MG63 (cell line): ENCODE data around the gene INPP4B. TPM values are rescaled to one million over a fixed set of nuclear protein-coding genes. Genes with fewer than 3 reads are reported as not detected.

Experiments
- DNase-seq: peaks from one replicate; pipeline ENCODE4 v3.0.0-alpha.2; 2020
- H3K27me3 ChIP-seq: fragments of 250-450 bp; sonication (Bioruptor Pico); 2 replicates; pipeline ENCODE4 v1.5.1; 2020; ENCODE audit warnings: mild to moderate bottlenecking, moderate library complexity
- H3K36me3 ChIP-seq: fragments of 250-450 bp; sonication (Bioruptor Pico); 2 replicates; pipeline ENCODE4 v1.5.1; 2020; ENCODE audit warnings: mild to moderate bottlenecking, moderate library complexity
- H3K4me3 ChIP-seq: fragments of 250-450 bp; sonication (Bioruptor Pico); 2 replicates; pipeline ENCODE4 v1.5.1; 2020; ENCODE audit warnings: mild to moderate bottlenecking, moderate library complexity
- H3K9me3 ChIP-seq: fragments of 250-450 bp; sonication (Bioruptor Pico); 2 replicates; pipeline ENCODE4 v1.5.1; 2020; ENCODE audit warnings: mild to moderate bottlenecking, moderate library complexity
- total RNA-seq: library from RNA; depleted of rRNA; stranded (reverse); fragments of >200 nt; shearing (Covaris generic); gene quantifications from 2 replicates; pipeline ENCODE4 v1.2.3, GENCODE V29; 2014; ENCODE audit warnings: low replicate concordance

Gene INPP4B
- total RNA-seq, 1 experiment from 2014 or later: 4.0 TPM

DNA sequence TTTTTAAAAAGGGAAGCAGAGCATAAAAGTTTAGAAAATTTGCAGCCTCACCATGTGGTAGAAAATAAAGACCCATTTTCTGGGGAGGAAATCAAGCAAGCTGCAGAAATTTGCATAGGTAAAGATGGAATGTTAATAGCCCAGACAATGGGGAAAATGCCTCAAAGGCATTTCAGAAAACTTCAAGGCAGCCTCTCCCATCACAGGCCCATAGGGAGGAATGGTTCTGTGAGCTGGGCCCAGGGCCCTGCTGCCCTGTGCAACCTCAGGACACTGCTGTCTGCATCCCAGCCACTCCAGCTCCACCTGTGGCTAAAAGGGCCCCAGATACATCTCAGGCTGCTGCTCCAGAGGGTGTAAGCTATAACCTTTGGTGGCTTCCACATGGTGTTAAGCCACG lies 137.9 kb downstream of the INPP4B start:
- no peaks in the 10 kb centered on the region for H3K27me3 ChIP-seq
- no peaks in the 10 kb centered on the region for H3K36me3 ChIP-seq
- no peaks in the 10 kb centered on the region for H3K9me3 ChIP-seq
- no peak for DNase-seq
- no peak overlapping the region for H3K4me3 ChIP-seq

DNA sequence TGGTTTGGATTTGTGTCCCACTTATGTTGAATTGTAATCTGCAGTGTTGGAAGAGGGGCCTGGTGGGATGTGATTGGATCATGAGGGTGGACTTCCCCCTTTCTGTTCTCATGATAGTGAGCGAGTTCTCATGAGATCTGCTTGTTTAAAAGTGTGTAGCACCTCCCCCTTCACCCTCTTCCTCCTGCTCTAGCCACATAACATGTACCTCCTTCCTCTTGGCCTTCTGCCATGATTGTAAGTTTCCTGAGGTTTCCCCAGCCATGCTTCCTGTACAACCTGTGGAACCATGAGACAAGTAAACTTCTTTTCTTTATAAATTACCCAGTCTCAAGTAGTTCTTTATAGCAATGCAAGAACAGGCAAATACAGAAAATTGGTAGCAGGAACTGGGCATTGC lies 138.7 kb downstream of the INPP4B start:
- no peak overlapping the region for H3K4me3 ChIP-seq
- H3K9me3 ChIP-seq: no peaks in the 10 kb centered on the region
- DNase-seq: no peak
- no peaks in the 10 kb centered on the region for H3K27me3 ChIP-seq
- no peaks in the 10 kb centered on the region for H3K36me3 ChIP-seq

DNA sequence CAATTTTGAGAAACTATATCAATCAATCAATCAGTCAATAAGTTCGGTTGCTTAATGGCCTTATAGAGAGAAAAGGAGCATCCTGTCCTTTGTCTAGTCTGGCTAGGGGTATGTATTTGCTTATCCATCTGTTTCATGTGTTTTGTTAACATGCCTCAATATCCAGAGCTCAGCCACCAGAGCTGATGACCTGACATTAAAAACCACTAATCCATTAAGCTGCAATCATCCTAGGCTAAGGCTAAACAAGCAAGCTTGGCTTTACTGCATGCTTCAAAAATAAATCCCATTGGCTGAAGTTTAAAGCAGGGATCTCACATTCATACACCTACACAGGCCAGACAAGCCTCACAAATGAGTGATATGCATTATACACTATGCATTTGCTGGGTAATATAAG lies 139.7 kb downstream of the INPP4B start:
- no peak for DNase-seq
- no peak overlapping the region for H3K4me3 ChIP-seq

DNA sequence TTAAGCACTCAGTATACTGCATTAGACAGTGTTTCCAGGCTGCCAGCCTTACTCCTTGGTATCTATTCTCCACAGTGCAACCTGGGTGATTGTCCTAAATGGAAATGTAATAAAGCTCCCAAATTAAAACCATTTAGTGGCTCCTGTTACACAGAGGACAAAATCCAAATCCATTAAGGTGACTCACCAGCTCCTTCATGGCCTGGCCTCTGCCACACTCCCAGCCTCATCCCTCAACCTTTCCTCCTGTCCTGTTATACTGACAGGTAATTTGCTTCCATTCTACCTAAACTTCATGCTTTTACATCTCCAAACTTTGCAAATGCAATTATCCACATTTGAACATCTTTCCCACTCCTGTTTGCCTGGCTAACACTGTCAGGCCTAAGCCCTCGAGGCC lies 140.3 kb downstream of the INPP4B start:
- Histone ChIP-seq H3K36me3 (no peaks in the 10 kb centered on the region), H3K4me3 (no peak overlapping the region), H3K27me3 (no peaks in the 10 kb centered on the region), H3K9me3 (no peaks in the 10 kb centered on the region)
- no peak for DNase-seq

More for the DNA sequence above, 139.7 kb downstream of the INPP4B start:
- Histone ChIP-seq H3K36me3 (no peaks in the 10 kb centered on the region), H3K27me3 (no peaks in the 10 kb centered on the region), H3K9me3 (no peaks in the 10 kb centered on the region)

DNA sequence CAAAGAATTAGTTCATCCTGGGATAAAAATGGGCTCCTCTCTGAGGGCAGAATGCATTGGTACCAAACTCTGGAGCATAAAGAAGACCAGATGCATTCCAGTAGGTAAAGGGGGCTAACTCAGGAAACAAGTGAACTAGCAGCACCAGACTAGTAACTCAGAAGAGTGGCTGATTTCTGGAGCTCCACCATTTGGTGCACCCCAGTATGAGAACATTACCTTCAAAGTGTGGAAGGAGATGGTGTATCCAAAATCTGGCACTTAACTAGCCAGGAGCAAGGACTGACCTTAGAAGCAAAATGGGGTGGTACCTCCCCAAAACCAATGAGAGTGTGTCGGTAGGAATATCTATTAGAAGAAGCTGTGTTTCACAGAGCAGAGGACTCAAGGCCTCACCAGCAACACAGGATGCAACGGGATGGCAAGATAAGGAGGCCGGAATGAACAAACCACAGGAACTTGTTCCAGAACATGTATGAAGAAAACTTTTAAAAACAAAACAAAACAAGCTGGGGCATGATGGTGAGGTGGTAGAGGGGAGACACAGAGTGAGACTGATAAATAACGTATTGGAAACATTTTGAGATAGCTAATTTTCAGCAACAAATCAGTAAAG lies 142.3 kb downstream of the INPP4B start:
- DNase-seq: no peak
- no peak overlapping the region for H3K4me3 ChIP-seq
- H3K9me3 ChIP-seq: no peaks in the 10 kb centered on the region
- no peaks in the 10 kb centered on the region for H3K27me3 ChIP-seq
- no peaks in the 10 kb centered on the region for H3K36me3 ChIP-seq

DNA sequence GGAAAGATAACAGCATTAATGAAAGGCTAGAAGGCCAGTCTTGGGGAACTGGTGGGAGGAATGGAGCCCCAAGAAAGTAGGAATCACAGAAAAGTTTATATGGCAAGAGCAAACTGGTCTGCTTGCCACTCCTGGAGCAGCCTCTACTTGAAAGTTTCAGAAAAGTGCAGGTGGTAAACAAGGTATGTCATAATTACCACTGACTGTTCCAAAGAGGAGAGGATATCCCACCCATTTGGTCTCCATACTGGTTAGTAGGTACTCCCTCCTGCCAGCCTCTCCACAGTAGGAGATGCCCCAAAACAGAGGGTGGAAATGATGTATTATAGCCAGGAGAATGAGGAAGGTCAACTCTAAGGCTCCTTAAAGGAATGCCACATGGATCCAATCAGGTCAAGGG lies 145.1 kb downstream of the INPP4B start:
- no peak overlapping the region for H3K4me3 ChIP-seq
- H3K36me3 ChIP-seq: no peaks in the 10 kb centered on the region
- H3K27me3 ChIP-seq: no peaks in the 10 kb centered on the region
- no peak for DNase-seq
- H3K9me3 ChIP-seq: no peaks in the 10 kb centered on the region

DNA sequence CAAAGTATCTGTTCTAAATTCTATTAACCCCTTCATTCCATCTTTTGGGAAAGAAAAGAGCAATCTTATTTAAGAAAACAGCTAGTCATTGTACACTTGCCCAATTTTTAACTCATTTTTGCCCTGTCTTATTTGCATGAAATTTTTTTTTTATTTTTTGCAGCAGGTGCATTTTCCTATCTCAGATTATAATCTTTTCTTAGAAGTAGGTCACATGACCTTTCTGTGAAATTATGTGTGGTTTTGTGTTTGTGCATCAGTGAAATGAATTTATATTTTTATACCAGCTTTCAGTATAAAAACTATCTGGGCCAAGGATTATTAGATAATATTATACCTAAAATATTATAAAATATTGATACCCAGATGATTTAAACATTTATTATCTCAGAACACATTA lies 145.6 kb downstream of the INPP4B start:
- Histone ChIP-seq H3K27me3 (no peaks in the 10 kb centered on the region), H3K9me3 (no peaks in the 10 kb centered on the region), H3K36me3 (no peaks in the 10 kb centered on the region), H3K4me3 (no peak overlapping the region)
- DNase-seq: no peak

DNA sequence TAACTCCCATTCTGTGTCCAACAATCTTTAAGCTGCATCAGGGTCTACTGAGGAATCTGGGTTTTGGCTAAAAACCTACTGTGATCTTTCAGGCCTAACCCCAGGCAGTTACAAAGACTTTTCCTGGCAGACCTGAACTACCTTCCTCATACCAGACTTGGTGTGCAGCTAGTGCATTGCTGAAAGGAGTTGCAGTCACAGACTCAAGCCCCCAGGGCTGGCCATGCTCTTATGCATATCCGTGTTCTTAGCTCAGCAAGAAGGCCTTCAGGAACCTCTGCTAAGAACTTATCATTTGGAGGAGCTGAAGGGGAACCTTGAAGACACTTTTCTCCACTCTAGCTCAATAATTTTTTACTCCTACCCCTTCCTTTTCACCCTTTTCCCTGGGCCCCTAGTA lies 147.5 kb downstream of the INPP4B start:
- no peak overlapping the region for H3K4me3 ChIP-seq
- no peaks in the 10 kb centered on the region for H3K36me3 ChIP-seq
- no peaks in the 10 kb centered on the region for H3K9me3 ChIP-seq
- no peaks in the 10 kb centered on the region for H3K27me3 ChIP-seq
- DNase-seq: no peak

DNA sequence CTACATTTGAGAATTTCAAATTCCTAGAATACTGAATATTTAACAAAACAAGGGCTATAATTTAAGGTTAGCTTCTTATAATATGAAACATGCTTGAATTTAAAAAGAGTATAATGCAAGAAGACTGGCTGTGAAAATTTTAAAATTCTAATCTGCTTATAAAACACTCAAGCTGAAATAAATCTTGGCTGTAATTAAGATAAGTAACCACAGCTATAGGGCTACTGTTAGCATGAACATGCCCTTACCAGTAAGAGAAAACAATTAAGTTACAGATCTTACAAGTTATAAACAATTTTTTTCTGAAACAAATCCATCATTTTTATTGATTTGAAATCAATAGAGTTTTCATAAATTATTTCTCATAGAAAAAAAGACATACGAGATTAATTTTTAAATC lies 148.2 kb downstream of the INPP4B start:
- no peaks in the 10 kb centered on the region for H3K9me3 ChIP-seq

DNA sequence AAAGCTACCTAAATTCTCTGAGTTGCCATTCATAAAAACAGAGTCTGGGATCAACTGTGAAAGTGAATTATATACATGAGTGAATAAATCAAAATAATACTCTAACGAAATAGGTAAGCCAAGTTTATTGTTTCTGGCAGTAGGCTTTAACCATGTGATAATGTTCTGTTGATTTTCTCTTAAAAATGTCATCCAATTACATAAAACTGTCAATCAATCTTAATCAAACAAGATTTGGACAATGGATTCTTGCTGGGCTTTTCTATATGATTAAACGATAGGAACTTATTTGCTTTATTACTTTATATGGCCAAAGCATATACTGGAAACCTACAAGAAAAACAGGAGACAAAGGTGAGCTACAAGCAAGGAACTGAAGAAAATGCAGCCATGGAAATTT lies 148.8 kb downstream of the INPP4B start:
- Histone ChIP-seq H3K27me3 (no peaks in the 10 kb centered on the region), H3K36me3 (no peaks in the 10 kb centered on the region), H3K4me3 (no peak overlapping the region), H3K9me3 (no peaks in the 10 kb centered on the region)
- DNase-seq: no peak

More for the DNA sequence above, 148.2 kb downstream of the INPP4B start:
- no peaks in the 10 kb centered on the region for H3K27me3 ChIP-seq
- H3K4me3 ChIP-seq: no peak overlapping the region
- DNase-seq: no peak
- H3K36me3 ChIP-seq: no peaks in the 10 kb centered on the region

DNA sequence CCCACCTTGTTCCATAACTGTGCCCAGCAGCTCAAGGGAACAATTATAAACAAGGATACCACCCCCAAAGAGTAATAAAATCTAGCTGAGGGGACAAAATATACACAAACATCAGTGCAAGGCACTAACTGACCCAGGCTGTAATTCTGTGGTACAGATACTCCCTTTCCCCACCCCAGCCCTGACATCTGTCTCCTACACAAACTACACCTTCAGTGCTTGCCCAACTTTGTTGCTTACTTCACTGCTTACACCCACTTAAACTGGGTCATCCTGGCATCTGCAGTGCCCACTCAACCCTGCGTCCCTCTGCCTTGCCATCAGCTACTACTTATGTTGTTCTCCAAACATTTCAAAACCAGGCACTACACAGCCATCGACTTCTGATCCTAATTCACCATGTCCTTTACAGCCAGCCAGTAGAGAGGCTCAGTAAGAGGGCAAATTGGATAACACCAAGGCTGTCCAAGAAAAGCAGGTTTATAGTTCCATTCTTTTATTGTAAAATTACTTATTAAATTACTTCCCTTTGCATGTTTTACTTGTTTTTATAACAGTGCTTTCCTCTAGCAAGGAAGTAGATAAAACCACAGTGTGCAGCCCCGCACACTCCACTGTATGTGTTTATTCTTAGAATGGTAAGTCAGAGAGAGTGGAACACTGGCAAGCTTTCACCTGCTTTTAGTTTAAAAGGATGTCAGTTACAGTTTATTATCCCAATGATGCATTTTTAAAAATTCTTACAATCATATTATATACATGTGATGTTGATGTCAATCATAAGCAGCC lies 149.6 kb downstream of the INPP4B start:
- no peaks in the 10 kb centered on the region for H3K36me3 ChIP-seq
- no peaks in the 10 kb centered on the region for H3K9me3 ChIP-seq
- no peak for DNase-seq

DNA sequence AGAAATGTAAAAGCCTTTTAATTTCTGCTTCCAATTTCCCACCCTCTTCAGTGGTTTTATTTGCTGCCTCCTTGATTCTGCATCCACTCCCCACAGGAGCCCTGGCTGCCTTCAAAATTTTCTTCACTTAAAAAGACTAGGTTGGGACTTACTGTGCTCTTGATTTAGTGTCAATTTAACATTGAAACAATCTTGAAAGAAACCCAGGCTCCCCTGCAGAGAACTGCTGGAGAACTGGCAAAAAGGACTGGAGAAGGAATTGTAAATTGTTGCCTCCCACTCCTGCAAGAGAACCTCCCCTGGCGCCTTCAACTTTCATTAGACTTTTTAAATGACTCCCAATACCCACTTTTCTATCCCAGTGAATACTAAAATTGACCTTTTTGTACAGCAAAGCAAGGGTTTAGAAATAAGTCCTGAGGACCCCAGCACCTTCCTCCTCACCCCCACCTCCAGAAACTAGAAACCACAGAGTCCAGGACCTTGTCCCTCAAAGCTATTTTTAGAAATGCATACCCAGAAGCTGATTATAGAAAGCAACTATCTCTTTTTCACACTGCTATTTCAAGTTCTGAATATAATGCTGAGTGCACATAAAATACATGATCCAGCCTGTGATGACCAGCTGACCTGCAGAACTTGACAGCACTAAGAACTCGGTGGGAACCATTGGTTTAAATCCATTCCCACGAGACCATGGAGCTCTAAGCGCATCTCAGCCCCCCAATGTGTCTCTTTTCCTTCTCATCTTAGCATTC lies 155.5 kb downstream of the INPP4B start:
- Histone ChIP-seq H3K27me3 (no peaks in the 10 kb centered on the region), H3K36me3 (no peaks in the 10 kb centered on the region), H3K9me3 (no peaks in the 10 kb centered on the region), H3K4me3 (no peak overlapping the region)
- DNase-seq: no peak

More for the DNA sequence above, 149.6 kb downstream of the INPP4B start:
- Histone ChIP-seq H3K4me3 (no peak overlapping the region), H3K27me3 (no peaks in the 10 kb centered on the region)

DNA sequence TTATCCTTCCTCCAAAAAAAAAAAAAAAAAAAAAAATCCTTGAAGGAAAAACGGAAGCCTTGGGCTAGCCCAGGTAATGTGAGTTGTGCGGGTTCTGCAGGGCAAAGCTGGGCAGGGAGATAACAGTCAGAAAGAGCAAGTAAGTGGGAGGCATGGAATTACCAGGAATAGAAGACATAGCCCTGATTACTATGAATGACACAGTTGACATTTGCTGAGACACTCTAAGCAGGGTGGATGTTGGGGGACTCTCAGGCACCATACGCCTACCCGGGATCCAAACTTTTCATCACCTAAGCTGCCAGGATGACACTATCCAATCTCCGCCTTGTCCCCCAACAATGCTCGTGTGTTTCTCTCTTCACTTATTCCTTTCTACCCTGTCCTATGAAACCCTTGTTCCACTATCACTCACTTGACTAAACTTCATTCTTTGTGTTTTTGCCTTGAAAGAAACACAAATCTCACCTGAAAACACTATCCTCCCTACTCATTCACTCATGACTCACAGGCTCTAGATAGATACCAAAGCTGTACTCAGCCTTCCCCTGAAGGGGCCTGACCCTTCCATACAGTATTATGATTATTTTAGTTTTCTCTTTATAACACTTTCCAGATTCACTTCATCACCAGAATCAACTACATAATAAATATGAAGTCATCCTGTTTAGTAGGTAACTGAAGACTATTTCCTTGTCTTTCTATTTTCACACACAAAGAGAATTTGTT lies 158.4 kb downstream of the INPP4B start:
- H3K4me3 ChIP-seq: no peak overlapping the region
- H3K27me3 ChIP-seq: no peaks in the 10 kb centered on the region
- no peak for DNase-seq
- no peaks in the 10 kb centered on the region for H3K36me3 ChIP-seq
- H3K9me3 ChIP-seq: no peaks in the 10 kb centered on the region

DNA sequence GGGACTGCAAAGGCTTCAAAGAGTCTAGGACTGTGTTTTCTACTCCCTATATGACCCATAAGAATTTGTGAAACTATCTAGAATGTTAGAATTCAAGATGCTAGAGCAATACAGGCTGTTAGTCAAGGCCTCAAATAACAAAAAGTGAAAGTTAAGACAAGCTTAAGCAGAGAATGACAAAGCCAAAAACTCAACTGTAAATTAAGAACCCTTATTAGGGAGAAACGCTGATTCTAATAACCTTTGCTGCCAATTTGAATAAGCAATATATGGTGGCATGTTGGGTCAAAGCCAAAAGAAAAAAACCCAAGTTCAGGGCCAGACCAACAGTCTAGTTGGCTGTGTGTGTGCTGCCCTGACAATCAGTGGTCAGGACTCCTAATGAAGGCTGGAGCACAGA lies 160.0 kb downstream of the INPP4B start:
- DNase-seq: no peak
- H3K4me3 ChIP-seq: no peak overlapping the region
- H3K9me3 ChIP-seq: no peaks in the 10 kb centered on the region
- H3K27me3 ChIP-seq: no peaks in the 10 kb centered on the region
- H3K36me3 ChIP-seq: no peaks in the 10 kb centered on the region

DNA sequence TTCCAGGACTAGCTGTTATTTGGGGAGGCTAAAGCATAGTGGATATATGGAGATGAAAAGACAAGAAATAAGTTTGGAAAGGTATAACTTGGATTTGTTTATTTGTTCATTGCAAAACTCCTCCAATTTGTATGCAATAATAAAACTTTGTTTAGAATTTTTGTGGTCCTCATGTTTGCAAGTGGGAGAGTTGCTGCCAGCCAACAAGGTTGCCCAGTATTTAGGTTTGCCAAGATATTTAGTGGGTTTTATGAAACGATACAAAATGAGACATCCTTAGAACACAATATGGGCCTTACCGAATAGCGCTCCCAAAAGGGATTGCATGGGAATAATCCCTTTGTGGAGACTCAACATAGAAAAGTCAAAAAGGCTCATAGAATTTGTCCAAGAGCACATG lies 162.1 kb downstream of the INPP4B start:
- no peaks in the 10 kb centered on the region for H3K36me3 ChIP-seq
- H3K4me3 ChIP-seq: no peak overlapping the region
- no peaks in the 10 kb centered on the region for H3K27me3 ChIP-seq
- peak; percentile 40 for DNase-seq
- H3K9me3 ChIP-seq: no peaks in the 10 kb centered on the region

DNA sequence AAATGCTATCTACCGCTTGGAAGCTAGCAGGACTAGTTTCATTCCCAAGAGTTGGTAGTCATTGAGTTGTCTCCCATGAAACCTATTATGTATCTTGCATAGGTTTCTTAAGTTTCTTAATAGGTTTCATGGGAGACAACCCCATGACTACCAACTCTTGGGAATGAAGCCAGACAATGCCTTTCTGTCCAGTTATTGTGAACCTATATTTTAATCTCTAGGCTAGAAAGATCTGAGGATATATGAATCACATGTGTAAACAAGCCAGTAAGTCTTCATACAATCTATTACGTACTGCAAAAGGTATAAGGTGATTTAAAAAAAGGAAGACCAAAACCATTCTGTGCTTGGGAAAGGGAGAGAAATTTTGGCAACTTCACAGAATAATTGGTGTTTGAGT lies 162.6 kb downstream of the INPP4B start:
- Histone ChIP-seq H3K9me3 (no peaks in the 10 kb centered on the region), H3K4me3 (no peak overlapping the region), H3K36me3 (no peaks in the 10 kb centered on the region), H3K27me3 (no peaks in the 10 kb centered on the region)
- no peak for DNase-seq

DNA sequence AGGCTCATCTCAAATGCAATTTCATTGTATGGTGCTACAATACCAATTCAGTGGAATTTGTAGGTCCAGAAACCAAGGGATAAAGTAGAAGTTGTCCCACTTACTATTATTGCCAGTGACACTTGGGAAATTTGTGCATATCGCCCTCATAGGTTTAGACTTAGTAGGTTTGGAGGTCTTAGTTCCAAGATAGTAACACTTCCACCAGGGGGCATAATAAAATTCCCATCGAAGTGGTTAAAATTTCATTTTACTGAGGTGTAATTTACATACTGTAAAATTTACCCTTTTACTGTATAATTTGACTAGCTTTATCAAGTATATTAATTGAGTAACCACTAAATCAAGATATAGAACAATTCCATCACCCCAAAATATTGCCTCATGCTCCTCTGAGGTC lies 174.6 kb downstream of the INPP4B start:
- H3K36me3 ChIP-seq: no peaks in the 10 kb centered on the region
- no peaks in the 10 kb centered on the region for H3K27me3 ChIP-seq
- no peak overlapping the region for H3K4me3 ChIP-seq
- no peaks in the 10 kb centered on the region for H3K9me3 ChIP-seq
- no peak for DNase-seq
